ENCODE measurements around the gene PAM.

DNA sequence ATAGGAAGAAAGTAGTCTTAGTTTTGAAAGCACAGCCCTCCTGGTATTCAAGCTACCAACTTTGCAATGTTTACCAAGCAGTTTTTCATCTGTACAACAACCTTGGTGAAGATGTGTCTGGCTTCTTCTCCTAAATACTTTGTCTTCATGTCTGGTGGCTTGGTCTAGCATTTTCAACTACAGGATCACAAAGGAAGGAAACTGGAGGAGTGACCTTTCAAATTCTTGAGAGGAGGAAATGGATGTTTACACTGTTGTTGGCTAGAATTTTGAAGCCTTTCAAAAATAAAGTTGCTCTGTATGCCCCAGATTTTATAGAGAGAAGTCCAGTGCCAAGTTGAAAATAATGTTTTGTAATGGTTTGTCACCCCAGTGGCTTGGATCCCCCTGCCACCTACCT, 16.3 kb downstream of the PAM start:
- no peak for TF ChIP-seq POLR2A (IDR thresholded peaks at IDR 0.05)
- no peak for TF ChIP-seq CTCF (IDR thresholded peaks at IDR 0.05 in 4 of 5, conservative IDR thresholded peaks at IDR 0.05 in 1 of 5)
